Caco-2 (cell line): ENCODE data around the gene MAX. TPM values are rescaled to one million over a fixed set of nuclear protein-coding genes. Genes with fewer than 3 reads are reported as not detected.

Source experiments
- BruUV-seq: library from RNA; stranded (reverse); fragments of 400-500 nt; replicated peaks from 2 replicates; lab custom pipeline; 2021; lab: Mats Ljungman, UMichigan
- CTCF ChIA-PET: fragments of 300-600 bp; sonication (Branson Sonifier 250); formaldehyde crosslinking; loops from one replicate; lab custom pipeline; 2022; ENCODE audit warnings: antibody characterized with exemption; lab: Charles Lee
- POLR2A ChIA-PET: fragments of 300-600 bp; sonication (Branson Sonifier 250); formaldehyde crosslinking; loops from one replicate; lab custom pipeline; 2022; ENCODE audit warnings: antibody characterized with exemption; lab: Charles Lee
- DNase-seq, 2 experiments: peaks; one replicate each; pipeline versions ENCODE4 v3.0.0 to v3.0.0-alpha.2; 2020 to 2022
- H3K27me3 ChIP-seq: replicated peaks from 2 replicates; pipeline ENCODE4 v1.6.0; 2011; ENCODE audit warnings: low read length; ENCODE audit not compliant: control insufficient read depth, insufficient read depth
- H3K36me3 ChIP-seq: 2 replicates; pipeline ENCODE4 v1.5.1; 2011; ENCODE audit warnings: low read length; ENCODE audit not compliant: control insufficient read depth, insufficient read depth
- H3K4me1 ChIP-seq: fragments of 250-450 bp; sonication (Bioruptor Pico); 2 replicates; pipeline ENCODE4 v1.5.1; 2020; ENCODE audit warnings: mild to moderate bottlenecking
- H3K4me3 ChIP-seq: 2 replicates; pipeline ENCODE4 v1.5.1; 2011; ENCODE audit warnings: low read depth, mild to moderate bottlenecking, control low read depth, low read length
- H3K9me3 ChIP-seq: fragments of 250-450 bp; sonication (Bioruptor Pico); 2 replicates; pipeline ENCODE4 v1.5.1; 2020; ENCODE audit warnings: mild to moderate bottlenecking, moderate library complexity
- H3K27ac Mint-ChIP-seq: one replicate; pipeline ENCODE4 v1.8.0; 2022; ENCODE audit warnings: mixed read lengths; ENCODE audit not compliant: unreplicated experiment
- H3K27me3 Mint-ChIP-seq: one replicate; pipeline ENCODE4 v1.8.0; 2022; ENCODE audit warnings: mixed read lengths; ENCODE audit not compliant: insufficient read depth, unreplicated experiment
- H3K36me3 Mint-ChIP-seq: one replicate; pipeline ENCODE4 v1.8.0; 2022; ENCODE audit warnings: mild to moderate bottlenecking, mixed read lengths; ENCODE audit not compliant: insufficient read depth, unreplicated experiment
- H3K4me1 Mint-ChIP-seq: one replicate; pipeline ENCODE4 v1.8.0; 2022; ENCODE audit warnings: low read depth, mixed read lengths; ENCODE audit not compliant: unreplicated experiment
- H3K4me3 Mint-ChIP-seq: one replicate; pipeline ENCODE4 v1.8.0; 2022; ENCODE audit warnings: mild to moderate bottlenecking, moderate library complexity, mixed read lengths; ENCODE audit not compliant: unreplicated experiment
- H3K9me3 Mint-ChIP-seq: one replicate; pipeline ENCODE4 v1.8.0; 2022; ENCODE audit warnings: mixed read lengths; ENCODE audit not compliant: unreplicated experiment
- intact Hi-C: fragments of 100-400 bp; cut with micrococcal nuclease; formaldehyde crosslinking; loops from one replicate; pipeline ENCODE4 v1.10.0; 2022; ENCODE audit not compliant: unreplicated experiment
- total RNA-seq: library from RNA; stranded (reverse); gene quantifications from 2 replicates; pipeline ENCODE4 v1.2.3, GENCODE V29; 2022
- TF ChIP-seq, protein P1 (sequence below), 2 experiments: fragments of 200-600 bp in 1 of 2; IDR thresholded peaks; 1 replicate in 1 of 2; 2 replicates in 1 of 2; pipeline versions ENCODE4 v1.5.1 to v1.8.0; 2011 to 2022; ENCODE audit warnings: antibody characterized with exemption in 1 of 2, control low read depth in 1 of 2, inconsistent platforms in 1 of 2, low read depth in 1 of 2, low read length in 1 of 2, mild to moderate bottlenecking in 1 of 2, moderate library complexity in 1 of 2; ENCODE audit not compliant: insufficient read depth in 1 of 2, severe bottlenecking in 1 of 2, unreplicated experiment in 1 of 2

MAX gene
- total RNA-seq, 1 experiment from 2014 or later, result 53.5 TPM

DNA sequence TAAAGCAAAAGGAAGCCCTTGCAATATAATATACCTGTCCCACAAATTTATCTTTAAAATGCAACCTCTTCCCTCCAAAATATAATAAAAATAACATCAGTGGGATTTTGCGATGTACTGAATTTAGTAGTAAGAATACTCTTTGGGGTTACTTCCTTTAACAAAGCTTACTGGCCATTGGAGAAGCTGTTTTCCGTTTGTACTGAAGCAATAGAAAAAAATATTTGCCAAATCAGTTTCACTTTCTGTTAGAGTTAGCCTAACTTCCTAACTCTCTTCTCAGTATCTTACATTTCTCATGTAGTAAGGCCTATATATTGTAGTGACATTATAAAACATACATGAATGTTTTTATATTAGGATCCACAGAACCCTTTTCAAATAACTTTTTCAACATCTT, 3.7 kb downstream of the MAX start:
- no peak overlapping the region for H3K4me3 Mint-ChIP-seq
- Histone ChIP-seq H3K9me3 (no peaks in the 10 kb centered on the region), H3K36me3 (peaks cover 1% of the 10 kb centered on the region), H3K27me3 (no peaks in the 10 kb centered on the region), H3K4me3 (no peak overlapping the region), H3K4me1 (no peaks in the 10 kb centered on the region)
- POLR2A ChIA-PET, result no interaction called here
- H3K36me3 Mint-ChIP-seq, result peaks cover 31% of the 10 kb centered on the region
- H3K4me1 Mint-ChIP-seq, result peaks cover 12% of the 10 kb centered on the region
- no peak for DNase-seq
- H3K27ac Mint-ChIP-seq, result no peak overlapping the region
- intact Hi-C loops, result no loop called here
- CTCF ChIA-PET, result no interaction called here
- TF ChIP-seq, protein P1, sequence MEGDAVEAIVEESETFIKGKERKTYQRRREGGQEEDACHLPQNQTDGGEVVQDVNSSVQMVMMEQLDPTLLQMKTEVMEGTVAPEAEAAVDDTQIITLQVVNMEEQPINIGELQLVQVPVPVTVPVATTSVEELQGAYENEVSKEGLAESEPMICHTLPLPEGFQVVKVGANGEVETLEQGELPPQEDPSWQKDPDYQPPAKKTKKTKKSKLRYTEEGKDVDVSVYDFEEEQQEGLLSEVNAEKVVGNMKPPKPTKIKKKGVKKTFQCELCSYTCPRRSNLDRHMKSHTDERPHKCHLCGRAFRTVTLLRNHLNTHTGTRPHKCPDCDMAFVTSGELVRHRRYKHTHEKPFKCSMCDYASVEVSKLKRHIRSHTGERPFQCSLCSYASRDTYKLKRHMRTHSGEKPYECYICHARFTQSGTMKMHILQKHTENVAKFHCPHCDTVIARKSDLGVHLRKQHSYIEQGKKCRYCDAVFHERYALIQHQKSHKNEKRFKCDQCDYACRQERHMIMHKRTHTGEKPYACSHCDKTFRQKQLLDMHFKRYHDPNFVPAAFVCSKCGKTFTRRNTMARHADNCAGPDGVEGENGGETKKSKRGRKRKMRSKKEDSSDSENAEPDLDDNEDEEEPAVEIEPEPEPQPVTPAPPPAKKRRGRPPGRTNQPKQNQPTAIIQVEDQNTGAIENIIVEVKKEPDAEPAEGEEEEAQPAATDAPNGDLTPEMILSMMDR (IDR thresholded peaks at IDR 0.05; ENCODE audit: insufficient read depth in 1 of 2, low read depth in 1 of 2, low read length in 1 of 2, severe bottlenecking in 1 of 2, unreplicated experiment in 1 of 2), result no peak
- H3K27me3 Mint-ChIP-seq, result no peaks in the 10 kb centered on the region
- no peaks in the 10 kb centered on the region for H3K9me3 Mint-ChIP-seq
- BruUV-seq, result no TSS peak

DNA sequence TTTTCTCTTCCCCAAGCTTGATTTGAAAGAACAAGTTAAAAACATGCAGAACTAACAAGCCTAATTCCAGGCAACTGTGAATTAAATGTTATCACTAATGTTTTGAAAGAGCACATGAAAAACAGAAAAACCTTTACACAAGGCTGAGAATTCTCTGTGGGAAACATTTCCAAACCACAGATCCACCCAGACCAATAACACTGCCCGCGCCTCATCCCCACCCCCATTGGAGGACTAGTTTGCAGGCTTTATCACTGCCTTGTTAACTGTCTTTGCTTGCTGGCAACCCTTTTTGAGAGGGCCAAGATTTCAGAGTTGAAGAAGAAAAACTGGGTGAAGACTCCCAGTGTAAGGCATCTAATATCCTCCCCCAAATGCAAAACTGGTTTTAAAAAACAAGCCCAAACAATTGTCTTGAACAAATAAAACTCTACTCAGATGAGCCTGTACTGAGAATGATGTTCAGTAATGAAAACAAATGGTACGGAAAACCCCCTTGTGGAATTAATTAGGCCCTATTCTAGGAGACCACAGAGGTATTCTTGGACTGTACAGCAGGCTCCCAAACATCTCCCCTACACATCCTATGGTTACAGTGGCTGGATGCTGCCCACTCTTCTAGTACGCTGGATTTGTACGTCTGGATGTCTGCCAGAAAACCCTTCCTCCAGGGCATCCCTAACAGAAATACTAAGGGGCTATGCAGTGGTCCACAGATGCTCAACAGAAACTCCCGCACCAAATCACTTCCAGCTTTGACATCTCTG, 5.8 kb downstream of the MAX start:
- no peak overlapping the region for H3K27ac Mint-ChIP-seq
- CTCF ChIA-PET, result no interaction called here
- intact Hi-C loops, result no loop called here
- Histone ChIP-seq H3K4me1 (no peaks in the 10 kb centered on the region), H3K4me3 (no peak overlapping the region), H3K36me3 (peaks cover 1% of the 10 kb centered on the region), H3K9me3 (no peaks in the 10 kb centered on the region), H3K27me3 (no peaks in the 10 kb centered on the region)
- H3K36me3 Mint-ChIP-seq, result peaks cover 37% of the 10 kb centered on the region
- no peaks in the 10 kb centered on the region for H3K27me3 Mint-ChIP-seq
- no peaks in the 10 kb centered on the region for H3K9me3 Mint-ChIP-seq
- BruUV-seq, result no TSS peak
- peaks cover 12% of the 10 kb centered on the region for H3K4me1 Mint-ChIP-seq
- TF ChIP-seq, protein P1 (IDR thresholded peaks at IDR 0.05; ENCODE audit: insufficient read depth in 1 of 2, low read depth in 1 of 2, low read length in 1 of 2, severe bottlenecking in 1 of 2, unreplicated experiment in 1 of 2), result no peak
- H3K4me3 Mint-ChIP-seq, result no peak overlapping the region
- DNase-seq, result no peak
- POLR2A ChIA-PET, result no interaction called here

DNA sequence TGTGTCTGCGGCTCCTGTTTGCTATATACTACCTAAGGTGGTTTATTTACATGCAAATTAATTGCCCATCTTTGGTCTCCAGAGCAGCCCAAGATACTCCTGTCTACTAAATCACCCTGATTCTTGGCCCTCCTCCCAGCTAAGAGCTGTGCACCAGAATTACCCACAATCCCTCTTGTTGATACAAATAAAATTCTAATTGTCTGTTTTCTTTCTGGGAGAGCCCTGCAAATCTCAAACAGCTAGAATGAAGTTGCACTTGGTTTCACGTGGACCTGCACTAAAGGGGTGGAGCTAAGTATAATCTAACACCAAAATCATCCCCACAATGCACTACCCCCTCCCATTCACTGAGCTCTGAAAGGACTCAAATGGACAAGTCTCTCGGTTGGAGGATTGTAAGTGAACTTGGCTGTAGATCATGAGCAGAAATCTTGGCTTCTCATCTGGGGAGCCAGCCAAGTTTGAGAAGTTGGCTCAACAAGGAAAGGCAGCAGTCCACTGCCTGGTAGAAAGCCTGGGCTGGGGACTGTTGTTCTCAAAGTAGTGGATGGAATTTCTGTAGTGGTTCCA, 6.6 kb downstream of the MAX start:
- CTCF ChIA-PET, result no interaction called here
- no peaks in the 10 kb centered on the region for H3K9me3 ChIP-seq
- Mint-ChIP-seq H3K4me1 (peaks cover 5% of the 10 kb centered on the region), H3K36me3 (peaks cover 32% of the 10 kb centered on the region), H3K27ac (no peak overlapping the region), H3K4me3 (no peak overlapping the region), H3K9me3 (no peaks in the 10 kb centered on the region), H3K27me3 (no peaks in the 10 kb centered on the region)
- H3K36me3 ChIP-seq, result peaks cover 1% of the 10 kb centered on the region
- no peaks in the 10 kb centered on the region for H3K4me1 ChIP-seq
- POLR2A ChIA-PET, result no interaction called here
- no TSS peak for BruUV-seq
- no peak overlapping the region for H3K4me3 ChIP-seq
- TF ChIP-seq, protein P1 (IDR thresholded peaks at IDR 0.05; ENCODE audit: insufficient read depth in 1 of 2, low read depth in 1 of 2, low read length in 1 of 2, severe bottlenecking in 1 of 2, unreplicated experiment in 1 of 2), result no peak
- no peaks in the 10 kb centered on the region for H3K27me3 ChIP-seq
- DNase-seq, result no peak
- intact Hi-C loops, result no loop called here
